Measurements from ENCODE around the gene S100A8. TPM values are rescaled to one million over a fixed set of nuclear protein-coding genes. Genes with fewer than 3 reads are reported as not detected.

The S100A8 gene
- total RNA-seq, 1 experiment from 2014 or later, result 1.4 TPM

DNA sequence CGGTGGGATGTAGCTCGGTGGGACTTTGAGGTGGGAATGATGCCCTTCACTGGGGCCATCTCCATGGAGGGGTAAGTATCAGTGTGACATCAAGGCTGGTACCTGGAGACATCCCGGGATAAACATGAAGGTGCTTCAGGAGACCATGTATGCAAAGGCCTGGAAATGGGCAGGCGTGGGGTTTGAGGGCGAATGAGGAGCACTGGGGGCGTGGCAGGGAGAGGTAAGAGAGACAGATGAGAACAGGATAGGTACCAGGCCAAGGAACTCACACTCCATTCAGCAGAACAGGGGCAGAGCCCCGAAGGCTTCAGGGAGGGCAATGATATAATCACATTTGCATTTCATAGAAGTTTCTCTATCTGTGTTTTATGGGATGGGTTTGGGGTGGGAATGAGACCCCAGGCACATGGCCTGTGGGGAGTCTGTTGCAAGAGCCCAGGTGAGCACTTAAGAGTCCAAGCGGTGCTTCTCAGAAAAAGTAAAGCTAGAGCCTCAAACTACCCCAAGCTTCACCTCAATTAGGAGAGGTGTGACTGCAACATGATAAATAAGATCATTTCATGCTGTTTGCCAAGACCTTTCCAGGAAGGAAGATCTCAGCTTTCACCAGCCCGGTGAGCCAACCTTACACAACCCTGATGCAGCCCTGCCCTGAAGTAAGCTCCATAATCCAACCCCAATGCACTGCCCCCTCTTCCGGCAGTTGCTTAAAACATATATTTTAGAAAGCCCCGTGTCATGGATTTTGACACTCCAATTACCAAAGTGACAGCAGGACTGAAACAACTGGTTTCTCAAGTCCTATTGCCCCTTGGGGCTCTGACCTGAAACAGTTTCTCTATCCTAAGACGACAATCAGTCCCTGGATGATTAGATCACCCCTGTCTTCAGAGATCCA lies 25.9 kb downstream of the S100A8 start:
- peaks cover 28% of the 10 kb centered on the region for H3K27me3 ChIP-seq (ENCODE audit: insufficient read depth, low read length)
- intact Hi-C loops (cut with micrococcal nuclease), result no loop called here
- DNase-seq (ENCODE audit: low read depth, low spot score), result no peak
- H3K4me1 ChIP-seq (ENCODE audit: control insufficient read depth in 1 of 2, insufficient read depth in 2 of 2, low read length in 2 of 2), result no peaks in the 10 kb centered on the region
- H3K79me2 ChIP-seq (ENCODE audit: insufficient read depth, low read length), result no peaks in the 10 kb centered on the region
- H3K27ac ChIP-seq (ENCODE audit: low read depth, low read length), result no peak overlapping the region
- ChIA-PET CTCF (interaction anchor here (1.1 kb wide), 1 partner anchor 11 kb away, joined by 5 read pairs; no protein-coding TSS in a partner anchor), RAD21 (ENCODE audit: low non-redundant PET in 1 of 2, low total read pairs in 2 of 2, uncharacterized antibody in 2 of 2, unreplicated experiment in 2 of 2) (no interaction called here), POLR2A (no interaction called here)
- H2AFZ ChIP-seq (ENCODE audit: low read depth, low read length, poor library complexity, severe bottlenecking), result no peak overlapping the region
- ATAC-seq, result no peak
- TF ChIP-seq, protein P1, sequence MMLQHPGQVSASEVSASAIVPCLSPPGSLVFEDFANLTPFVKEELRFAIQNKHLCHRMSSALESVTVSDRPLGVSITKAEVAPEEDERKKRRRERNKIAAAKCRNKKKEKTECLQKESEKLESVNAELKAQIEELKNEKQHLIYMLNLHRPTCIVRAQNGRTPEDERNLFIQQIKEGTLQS (IDR thresholded peaks at IDR 0.05), result no peak
- TF ChIP-seq YY1 (IDR thresholded peaks at IDR 0.05; ENCODE audit: extremely low read depth, insufficient replicate concordance, low read depth, low read length) (no peak), CEBPB (IDR thresholded peaks at IDR 0.05; ENCODE audit: low read depth) (no peak), POLR2AphosphoS5 (IDR thresholded peaks at IDR 0.05; ENCODE audit: low read depth, low read length) (no peak), RAD21 (IDR thresholded peaks at IDR 0.05; ENCODE audit: low read depth) (no peak), CBX3 (IDR thresholded peaks at IDR 0.05; ENCODE audit: low read depth) (no peak), EGR1 (IDR thresholded peaks at IDR 0.05; ENCODE audit: low read depth) (no peak), SIN3A (IDR thresholded peaks at IDR 0.05; ENCODE audit: low read depth) (no peak), TCF7L2 (IDR thresholded peaks at IDR 0.05; ENCODE audit: borderline replicate concordance, extremely low read depth, insufficient read depth, insufficient read length) (no peak), SP1 (IDR thresholded peaks at IDR 0.05; ENCODE audit: low read depth) (no peak), ELF1 (IDR thresholded peaks at IDR 0.05; ENCODE audit: borderline replicate concordance, low read depth) (no peak), JUND (IDR thresholded peaks at IDR 0.05) (no peak), ZFX (IDR thresholded peaks at IDR 0.05) (no peak), SRF (IDR thresholded peaks at IDR 0.05; ENCODE audit: low read depth) (no peak), FOSL1 (IDR thresholded peaks at IDR 0.05; ENCODE audit: low read depth) (no peak)
- TF ChIP-seq, protein P2, sequence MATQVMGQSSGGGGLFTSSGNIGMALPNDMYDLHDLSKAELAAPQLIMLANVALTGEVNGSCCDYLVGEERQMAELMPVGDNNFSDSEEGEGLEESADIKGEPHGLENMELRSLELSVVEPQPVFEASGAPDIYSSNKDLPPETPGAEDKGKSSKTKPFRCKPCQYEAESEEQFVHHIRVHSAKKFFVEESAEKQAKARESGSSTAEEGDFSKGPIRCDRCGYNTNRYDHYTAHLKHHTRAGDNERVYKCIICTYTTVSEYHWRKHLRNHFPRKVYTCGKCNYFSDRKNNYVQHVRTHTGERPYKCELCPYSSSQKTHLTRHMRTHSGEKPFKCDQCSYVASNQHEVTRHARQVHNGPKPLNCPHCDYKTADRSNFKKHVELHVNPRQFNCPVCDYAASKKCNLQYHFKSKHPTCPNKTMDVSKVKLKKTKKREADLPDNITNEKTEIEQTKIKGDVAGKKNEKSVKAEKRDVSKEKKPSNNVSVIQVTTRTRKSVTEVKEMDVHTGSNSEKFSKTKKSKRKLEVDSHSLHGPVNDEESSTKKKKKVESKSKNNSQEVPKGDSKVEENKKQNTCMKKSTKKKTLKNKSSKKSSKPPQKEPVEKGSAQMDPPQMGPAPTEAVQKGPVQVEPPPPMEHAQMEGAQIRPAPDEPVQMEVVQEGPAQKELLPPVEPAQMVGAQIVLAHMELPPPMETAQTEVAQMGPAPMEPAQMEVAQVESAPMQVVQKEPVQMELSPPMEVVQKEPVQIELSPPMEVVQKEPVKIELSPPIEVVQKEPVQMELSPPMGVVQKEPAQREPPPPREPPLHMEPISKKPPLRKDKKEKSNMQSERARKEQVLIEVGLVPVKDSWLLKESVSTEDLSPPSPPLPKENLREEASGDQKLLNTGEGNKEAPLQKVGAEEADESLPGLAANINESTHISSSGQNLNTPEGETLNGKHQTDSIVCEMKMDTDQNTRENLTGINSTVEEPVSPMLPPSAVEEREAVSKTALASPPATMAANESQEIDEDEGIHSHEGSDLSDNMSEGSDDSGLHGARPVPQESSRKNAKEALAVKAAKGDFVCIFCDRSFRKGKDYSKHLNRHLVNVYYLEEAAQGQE (IDR thresholded peaks at IDR 0.05; ENCODE audit: low read depth), result no peak
- TF ChIP-seq, protein P3, sequence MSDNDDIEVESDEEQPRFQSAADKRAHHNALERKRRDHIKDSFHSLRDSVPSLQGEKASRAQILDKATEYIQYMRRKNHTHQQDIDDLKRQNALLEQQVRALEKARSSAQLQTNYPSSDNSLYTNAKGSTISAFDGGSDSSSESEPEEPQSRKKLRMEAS (IDR thresholded peaks at IDR 0.05), result no peak
- TF ChIP-seq, protein P4, sequence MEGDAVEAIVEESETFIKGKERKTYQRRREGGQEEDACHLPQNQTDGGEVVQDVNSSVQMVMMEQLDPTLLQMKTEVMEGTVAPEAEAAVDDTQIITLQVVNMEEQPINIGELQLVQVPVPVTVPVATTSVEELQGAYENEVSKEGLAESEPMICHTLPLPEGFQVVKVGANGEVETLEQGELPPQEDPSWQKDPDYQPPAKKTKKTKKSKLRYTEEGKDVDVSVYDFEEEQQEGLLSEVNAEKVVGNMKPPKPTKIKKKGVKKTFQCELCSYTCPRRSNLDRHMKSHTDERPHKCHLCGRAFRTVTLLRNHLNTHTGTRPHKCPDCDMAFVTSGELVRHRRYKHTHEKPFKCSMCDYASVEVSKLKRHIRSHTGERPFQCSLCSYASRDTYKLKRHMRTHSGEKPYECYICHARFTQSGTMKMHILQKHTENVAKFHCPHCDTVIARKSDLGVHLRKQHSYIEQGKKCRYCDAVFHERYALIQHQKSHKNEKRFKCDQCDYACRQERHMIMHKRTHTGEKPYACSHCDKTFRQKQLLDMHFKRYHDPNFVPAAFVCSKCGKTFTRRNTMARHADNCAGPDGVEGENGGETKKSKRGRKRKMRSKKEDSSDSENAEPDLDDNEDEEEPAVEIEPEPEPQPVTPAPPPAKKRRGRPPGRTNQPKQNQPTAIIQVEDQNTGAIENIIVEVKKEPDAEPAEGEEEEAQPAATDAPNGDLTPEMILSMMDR (IDR thresholded peaks at IDR 0.05 in 2 of 3, conservative IDR thresholded peaks at IDR 0.05 in 1 of 3; ENCODE audit: borderline replicate concordance in 1 of 3, insufficient read depth in 1 of 3, low read depth in 2 of 3, low read length in 2 of 3), result no peak
- H3K9me2 ChIP-seq (ENCODE audit: insufficient read depth), result no peaks in the 10 kb centered on the region
- BruUV-seq (replicated peaks), result no TSS peak
- H3K36me3 ChIP-seq (ENCODE audit: control insufficient read depth in 1 of 2, insufficient read depth in 2 of 2, low read length in 2 of 2), result no peaks in the 10 kb centered on the region
- H3K4me2 ChIP-seq (ENCODE audit: low read length), result no peak overlapping the region
- H4K20me1 ChIP-seq (ENCODE audit: insufficient read depth), result no peaks in the 10 kb centered on the region
- H3K9ac ChIP-seq (ENCODE audit: low read length), result no peak overlapping the region
- no peak overlapping the region for H3K4me3 ChIP-seq (replicated peaks in 1 of 2; ENCODE audit: low read depth in 1 of 2, low read length in 2 of 2)
- no peaks in the 10 kb centered on the region for H3K9me3 ChIP-seq (ENCODE audit: control insufficient read depth in 1 of 2, insufficient read depth in 1 of 2, low read depth in 1 of 2, low read length in 2 of 2)

Data from HCT116 (cell line).